Activated CD4-positive, alpha-beta T cell treated with anti-CD3 and anti-CD28 coated beads for 1 hour (primary cell): ENCODE measurements around the gene SH3D19.

Experiments
- DNase-seq: peaks from one replicate; pipeline ENCODE4 v3.0.0-alpha.2; 2020

SH3D19 gene

DNA sequence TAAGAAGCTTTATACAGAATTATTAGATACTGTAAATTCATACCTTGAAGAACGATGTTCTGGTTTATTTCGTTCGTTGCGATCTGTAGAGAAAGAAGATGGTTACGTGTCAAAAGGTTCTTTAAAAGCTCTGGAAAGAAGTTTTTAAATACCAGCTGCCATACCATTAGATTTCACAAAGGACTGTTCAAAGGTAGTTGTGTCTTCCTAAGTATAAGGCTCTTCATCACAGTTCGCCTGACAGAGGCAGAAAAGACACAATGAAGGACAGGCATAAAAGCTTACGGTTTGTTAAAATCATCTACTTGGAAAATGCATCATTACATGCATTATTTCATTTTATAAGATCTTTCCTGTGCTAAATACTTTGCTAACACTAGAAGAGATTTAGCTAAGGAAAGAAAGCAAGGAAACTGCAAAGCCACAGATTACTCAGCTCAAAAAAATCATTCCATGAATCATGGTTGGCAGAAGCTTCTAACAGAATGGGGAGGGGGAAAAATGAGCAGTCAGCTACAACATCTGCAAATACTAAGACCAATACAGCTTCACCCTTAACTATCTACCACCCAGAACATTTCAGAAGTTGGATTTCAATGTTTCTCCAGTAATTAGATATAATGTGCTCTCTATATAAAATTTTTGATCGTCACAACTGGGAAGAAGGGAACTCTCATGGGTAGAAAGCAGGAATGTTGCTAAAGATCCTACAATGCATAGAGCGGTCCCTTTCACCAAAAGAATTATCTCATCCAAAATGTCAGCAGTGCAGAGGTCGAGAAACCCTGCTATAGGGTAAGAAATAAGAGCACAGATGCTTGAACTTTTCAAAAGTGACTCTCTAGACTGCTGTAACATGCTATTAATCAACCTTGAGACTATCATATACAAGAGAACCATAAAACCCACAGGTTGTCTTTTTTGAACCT, 99.1 kb downstream of the SH3D19 start:
- DNase-seq: no peak

DNA sequence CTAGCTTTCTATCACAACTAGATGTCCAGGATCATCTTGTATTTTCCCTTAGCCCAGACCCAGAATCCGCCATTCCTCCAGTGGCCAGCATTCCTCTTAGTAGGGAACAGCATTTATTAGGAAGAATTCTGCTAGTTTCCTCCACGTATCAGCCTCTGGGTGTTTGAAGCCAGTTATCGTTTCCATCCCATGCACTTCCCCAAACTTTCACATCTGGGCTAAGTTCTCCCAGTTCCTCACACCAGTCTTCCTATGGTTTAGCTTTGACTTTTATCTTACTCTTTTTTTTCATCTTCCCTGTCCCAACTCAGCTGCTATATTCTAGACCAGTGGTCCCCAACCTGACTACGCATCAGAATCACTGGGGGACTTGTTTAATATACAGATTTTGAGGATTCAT, 101.9 kb downstream of the SH3D19 start:
- DNase-seq: no peak

DNA sequence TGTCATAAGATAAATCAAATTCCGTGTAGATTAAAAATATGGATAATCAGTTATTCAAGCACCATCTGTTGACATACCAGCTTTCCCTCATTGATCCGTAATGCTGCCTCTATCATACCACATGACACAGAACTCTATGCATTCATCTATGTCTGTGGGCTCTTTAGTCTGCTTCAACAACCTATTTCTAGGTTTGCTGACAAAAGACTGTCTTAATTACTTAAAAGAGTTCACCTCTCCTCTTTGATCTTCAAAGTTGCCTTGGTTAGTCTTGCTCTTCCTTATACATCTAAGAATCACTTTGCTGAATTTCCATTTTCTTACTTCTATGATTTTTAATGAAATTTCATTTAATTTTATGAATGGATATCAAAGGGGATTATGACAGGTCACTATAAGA, 105.5 kb downstream of the SH3D19 start:
- DNase-seq: no peak

DNA sequence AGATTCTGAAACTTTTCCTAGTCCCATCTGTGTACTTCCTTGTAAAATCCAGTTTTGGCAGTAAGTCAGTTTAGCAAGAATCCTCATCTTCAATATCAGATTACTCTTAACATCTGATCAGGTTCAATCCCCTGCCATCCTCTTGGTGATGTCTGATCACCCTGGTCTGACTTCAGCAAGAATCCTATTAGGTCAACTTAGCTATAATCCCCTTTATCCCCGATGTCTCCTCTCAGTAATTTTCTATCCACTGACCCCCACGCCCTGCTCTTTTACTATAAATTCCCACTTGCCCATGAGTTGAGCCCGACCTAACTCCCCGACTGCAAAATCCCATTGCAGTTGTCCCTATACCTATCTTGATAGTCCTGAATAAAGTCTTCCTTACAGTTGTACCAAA, 106.3 kb downstream of the SH3D19 start:
- DNase-seq: no peak

DNA sequence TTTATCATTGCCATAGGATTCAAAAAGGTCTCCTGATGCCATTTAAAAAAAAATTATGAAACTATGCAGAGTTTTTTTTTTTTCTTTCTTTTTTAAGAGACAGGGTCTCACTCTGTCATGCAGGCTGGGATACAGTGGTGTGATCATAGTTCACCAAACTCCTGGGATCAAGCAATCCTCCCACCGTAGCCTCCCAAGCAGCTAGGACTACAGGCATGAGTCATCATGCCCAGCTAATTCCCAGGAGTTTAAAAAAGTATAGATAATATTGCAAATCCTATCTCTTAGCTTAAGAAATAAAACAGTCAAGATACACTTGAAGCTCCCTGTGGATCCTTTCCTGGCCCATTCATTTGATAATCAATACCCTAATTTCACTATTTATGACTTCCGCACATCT, 107.1 kb downstream of the SH3D19 start:
- DNase-seq: no peak

DNA sequence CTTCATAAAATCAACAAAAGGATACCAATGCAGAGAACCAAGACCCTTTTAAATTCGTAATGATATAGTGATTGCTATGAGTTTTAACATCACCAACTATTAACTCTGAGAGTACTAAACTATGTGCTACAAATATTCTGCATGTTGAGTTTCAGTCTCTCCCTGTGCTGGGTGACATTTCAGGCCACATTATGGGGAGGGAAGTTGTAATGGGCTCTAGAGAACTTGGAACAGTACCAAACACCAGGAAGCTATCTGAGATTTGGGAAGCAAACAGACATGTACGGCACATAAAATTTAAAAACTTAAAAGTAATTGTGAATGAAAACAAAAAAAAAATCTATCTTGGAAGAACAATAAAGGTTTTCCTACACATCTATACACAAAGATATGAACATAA, 108.1 kb downstream of the SH3D19 start:
- no peak for DNase-seq

DNA sequence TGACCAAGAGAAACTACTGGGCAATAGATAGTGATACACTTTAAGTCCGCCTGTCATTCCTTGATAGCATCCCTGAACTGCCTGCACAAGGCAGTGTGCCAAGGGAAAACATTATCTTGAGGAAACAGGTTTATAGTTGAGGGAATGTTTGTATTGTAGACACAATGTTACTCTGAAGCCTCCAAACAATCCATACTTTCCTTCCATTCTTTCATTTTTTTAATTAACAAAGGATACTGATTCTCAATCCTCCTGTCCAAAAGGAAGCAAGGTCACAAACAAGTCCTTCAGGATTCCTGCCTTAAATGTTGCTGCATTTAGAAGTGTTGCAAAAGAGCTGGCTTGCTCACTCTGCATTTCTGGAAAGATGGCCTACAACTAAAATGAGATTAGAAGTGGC, 110.1 kb downstream of the SH3D19 start:
- no peak for DNase-seq

DNA sequence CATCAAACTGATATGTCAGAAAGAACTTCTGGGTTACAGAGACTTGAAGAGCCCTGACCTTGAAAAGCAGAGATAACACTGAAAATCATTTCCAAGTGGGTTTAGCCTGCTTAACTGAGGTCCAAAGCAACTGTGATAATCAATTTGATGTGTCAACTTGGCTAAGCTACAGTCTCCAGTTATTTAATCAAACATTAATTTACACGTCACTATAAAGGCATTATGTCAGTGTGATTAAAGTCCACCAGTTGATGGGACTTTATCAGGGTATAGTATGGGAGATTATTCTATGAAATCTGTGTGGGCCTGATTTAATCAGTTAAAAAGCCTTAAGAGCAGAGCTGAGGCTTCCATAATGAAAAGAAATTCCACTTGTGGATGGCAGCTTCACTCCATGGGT, 117.5 kb downstream of the SH3D19 start:
- no peak for DNase-seq

DNA sequence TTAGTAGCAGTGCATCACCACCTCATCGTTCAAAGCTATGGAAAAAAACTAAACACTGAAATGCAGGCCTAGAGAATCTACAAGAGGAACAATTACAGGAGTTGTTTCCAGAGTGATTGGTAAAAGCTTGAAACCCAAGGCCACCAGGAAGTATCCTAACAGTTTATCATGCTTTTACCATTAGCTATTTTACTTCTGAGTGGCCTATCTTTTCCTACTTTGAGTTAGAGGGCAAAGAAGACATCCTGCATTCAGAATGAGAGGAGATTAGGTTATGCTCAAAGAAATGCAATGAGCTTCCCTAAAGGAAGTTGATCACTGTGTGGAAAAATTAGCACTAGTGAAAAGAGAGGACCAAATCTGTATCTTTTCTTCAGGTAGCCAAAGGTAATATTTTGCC, 118.2 kb downstream of the SH3D19 start:
- no peak for DNase-seq

DNA sequence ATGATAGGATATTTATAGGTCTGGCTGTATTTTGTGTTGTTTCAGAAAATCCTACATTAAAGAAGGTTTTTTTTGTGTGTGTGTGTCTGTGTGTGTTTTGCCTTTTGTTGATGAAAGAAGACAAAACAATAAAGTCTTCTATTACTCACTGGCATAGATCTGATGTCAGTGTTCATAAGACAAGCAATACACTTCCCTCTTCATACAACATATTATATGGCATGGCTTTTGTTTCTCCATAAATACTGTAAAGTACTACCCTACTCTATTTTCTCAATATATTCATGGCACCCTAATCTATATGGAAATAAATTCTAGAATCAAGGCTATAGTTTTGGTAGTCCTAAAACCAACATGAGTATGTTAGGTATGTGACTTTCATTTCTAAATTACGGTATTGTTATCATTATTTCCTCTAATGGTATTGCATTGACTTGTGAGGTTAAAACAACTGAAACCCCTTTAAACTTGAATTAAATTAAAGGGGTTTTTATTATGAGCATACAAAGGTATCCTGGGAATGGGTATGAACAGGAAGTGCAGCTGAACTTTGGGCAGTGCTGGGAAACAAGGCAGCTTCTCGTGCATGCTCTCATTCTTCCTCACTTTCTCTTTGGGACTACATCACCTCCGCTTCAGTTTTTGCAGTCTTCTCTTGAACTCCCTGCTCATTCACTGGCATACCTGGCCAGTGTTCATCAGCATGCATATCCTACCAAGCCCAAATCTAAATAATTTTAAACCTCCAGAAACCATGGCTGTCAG, 119.0 kb downstream of the SH3D19 start:
- DNase-seq: no peak

DNA sequence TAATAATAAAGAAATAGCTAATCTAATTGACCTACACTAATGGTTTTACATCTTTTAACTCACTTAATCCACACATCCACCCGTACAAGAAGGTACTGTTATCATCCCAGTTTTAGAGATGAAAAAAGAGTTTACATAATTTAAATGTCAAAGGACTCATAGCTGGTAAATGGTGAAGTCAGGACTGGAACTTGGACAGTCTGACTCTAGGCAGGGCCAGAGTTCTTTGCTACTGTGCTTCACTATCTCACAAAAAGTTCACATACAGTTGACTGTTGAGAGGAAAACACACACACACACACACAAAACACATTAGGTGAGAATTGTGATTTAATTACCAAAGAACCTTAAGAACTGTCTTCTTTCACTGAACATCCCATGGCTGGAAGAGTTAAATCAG, 119.7 kb downstream of the SH3D19 start:
- no peak for DNase-seq

DNA sequence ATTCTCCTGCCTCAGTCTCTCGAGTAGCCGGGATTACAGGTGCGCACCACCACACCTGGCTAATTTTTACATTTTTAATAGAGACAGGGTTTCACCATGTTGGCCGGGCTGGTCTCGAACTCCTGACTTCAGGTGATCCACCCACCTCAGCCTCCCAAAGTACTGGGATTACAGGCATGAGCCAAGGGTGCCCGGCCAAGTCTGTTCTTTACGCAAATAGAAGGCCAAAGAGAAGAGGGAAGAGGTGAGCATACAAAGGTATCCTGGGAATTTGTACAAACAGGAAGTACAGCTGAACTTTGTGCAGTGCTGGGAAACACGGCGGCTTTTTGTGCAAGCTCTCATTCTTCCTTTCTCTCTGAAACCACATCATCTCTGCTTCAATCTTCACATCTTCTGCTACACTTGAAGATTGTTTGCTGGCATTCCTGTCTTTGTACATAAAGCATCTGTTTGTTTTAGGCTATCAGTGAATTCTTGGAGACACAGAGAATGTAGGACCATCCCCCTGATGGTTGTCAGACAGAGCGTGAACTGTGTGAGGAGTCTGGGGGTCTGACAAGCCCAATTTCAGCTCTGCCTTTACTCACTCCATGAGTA, 120.4 kb downstream of the SH3D19 start:
- DNase-seq: no peak

DNA sequence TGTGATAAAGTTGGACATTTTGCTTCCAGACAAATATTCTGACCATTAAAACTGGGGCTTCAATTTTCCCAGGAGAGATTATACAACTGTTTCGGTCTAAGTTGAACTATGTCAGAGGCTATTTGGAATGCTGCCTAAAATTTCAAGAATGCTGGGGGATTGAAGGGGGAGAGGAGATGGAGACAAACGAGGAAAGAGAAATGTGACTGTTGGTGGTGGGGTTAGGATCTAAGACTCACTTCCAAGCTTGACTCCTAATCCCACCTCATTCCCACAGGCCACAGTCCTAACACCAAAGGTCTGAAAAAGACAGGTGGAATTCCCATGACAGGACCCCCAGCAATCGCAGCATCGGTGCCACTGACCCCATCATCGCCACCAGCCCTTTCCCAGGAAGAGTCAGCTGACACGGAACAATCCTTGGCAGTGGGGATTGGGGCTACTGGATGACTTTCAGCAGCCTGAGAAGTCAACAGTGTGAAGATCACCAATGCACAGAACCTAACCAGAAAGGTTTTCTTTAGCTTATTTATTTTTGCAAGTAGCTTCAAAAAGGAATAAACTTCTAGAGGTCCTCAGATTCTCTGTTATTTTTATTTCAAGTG, 122.5 kb downstream of the SH3D19 start:
- DNase-seq: no peak

DNA sequence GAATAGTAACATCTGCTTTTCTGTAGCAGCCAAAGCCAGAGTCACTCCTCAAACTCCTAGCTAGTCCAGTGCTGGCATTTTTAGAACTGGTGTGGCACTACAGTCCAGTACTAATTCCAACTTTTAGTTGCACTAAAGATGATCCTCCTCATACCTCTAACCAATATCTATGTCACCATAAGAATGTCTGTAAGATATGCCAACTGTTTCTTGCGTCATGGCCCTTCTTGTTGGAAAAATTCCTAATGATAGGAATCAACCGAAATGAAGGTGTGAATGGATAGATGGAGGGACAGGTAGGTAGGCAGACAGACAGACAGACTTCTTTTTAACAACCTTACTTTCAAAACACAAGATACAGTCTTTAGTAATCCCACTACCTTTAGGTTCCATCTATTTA, 123.0 kb downstream of the SH3D19 start:
- DNase-seq: no peak

DNA sequence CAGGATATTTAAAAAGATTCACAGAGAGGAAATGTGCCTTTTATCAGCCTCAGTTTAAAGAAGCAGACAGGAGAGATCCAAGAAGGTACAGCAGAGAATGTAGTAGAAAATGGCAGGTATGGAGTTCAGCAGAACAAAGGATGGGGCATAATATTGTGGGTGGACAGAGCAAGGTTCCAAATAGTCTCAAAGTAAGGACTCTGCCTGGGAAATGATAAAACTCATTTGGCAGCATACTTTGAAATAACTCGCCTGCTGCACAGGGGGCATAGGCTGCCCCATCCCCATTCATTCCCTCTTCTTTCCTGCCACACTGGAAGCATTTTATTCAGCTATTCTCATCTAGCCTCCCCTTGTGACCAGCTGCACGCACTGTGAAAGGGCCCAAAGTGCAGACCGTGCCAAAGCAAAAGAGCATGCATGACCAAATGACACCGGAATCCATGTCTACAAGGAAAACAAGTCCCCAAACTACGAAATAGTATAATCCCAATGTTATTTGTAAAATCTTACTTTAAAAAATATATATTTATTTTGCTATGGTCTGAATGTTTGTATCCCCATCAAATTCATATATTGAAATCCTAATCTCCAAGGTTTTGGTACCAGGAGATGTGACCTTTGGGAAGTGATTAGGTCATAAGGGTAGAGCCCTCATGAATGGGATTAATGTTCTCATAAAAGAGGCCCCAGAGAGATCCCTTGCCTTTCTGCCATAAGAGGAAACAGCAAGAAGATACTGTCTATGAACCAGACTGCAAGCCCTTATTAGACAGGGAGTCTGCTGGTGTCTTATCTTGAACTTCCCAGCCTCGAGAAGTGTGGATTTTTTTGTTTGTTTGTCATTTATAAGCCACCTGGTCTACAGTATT, 125.8 kb downstream of the SH3D19 start:
- no peak for DNase-seq

DNA sequence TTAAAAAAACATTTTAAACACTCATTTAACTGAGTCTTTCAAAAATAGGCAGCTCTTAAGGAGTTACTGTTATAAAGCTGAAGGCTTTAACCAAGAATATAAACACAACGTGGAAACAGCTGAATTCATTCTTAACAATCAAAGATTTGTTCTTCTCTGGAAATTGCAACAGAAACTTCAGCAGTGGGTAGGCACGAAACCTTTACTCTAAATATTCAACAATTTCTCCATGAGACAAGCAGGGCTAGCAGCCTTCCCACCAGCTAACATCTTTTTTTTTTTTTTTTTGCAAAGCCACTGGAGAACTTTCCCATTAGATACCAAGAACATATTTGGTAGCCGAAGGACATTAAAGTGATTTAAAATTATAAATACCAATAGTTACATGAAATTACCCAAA, 126.7 kb downstream of the SH3D19 start:
- no peak for DNase-seq

DNA sequence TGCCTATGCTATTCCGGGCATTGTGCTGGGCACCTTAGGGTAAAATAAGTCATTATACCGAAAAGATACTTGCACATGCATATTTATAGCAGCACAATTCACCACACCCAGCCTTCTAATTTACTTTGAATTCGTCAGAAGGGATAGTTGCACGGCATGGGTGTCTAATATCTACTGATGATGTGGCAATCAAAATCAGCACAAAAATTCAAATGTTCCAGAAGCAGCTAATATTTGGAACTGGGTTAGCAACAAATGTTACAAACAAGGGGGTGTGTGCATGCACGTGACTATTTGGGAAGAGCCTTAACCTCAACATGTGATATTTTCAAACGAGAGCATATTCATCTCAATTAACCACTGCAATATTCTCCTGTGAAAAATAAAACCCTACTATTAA, 128.2 kb downstream of the SH3D19 start:
- DNase-seq: no peak

DNA sequence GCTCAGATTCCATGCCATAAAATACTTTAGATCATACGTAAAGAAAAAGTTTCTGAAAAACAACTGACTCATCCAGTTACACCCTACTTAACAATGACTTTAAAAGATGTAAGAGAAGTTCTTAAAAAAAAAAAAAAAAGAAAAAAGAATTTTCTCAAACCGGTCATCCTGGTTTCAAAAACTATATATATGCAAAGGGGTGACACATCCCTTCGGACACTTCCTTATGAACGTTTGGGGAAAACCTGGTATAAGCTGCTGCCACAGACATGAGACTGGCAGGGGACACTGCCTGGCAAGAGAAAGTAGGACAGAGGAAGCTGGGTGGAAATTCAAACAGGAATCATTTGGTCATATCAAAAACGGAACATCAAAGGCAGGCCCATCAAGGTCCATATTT, 129.6 kb downstream of the SH3D19 start:
- DNase-seq: no peak

DNA sequence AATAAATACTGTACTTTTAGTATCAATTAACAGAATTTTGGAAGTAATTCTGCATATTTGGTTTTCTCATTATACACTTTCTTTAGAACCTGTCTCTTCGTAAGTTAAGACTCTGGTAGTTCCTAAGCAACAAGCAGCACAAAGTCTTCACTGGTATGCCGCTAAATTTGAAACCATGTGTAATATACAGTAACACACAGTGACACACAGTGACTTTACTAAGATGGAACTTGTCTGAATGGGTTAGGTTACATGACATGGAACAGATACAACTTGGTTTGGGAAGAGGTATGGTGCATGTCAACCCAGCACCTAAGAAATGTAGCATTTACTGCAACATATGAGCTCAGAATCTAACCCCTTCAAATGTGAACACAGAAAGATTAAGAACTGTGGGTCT, 132.0 kb downstream of the SH3D19 start:
- DNase-seq: no peak

DNA sequence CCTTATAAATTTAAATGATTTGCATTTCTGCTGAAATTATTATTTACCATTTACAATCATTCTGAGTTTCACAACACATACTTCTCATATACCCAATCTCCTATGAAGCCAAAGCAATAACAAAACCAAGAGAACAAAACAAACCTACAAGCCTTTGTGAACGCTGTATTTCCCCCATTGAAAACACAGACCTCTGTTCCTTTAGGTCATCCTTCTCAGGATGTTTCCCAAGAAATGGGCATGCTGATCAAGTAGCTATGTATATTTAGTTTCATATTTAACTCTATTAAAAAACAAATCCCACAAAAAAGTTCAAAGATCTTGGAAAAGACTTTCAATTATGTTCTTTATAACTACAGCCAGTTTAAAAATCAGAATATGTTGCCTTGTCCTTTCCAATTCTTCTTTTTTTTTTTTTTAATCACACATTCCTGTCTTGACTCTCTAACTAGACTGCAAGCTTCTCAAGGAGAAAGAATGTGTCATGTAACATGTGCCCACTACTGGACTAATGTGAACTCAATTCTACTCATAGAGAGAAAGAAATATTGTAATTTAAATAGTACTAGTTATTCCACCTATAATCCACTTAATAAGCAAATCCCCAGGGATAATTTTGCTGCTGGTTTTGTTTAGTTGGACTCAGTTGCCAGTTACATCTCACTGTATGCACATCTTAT, 132.7 kb downstream of the SH3D19 start:
- DNase-seq: no peak

DNA sequence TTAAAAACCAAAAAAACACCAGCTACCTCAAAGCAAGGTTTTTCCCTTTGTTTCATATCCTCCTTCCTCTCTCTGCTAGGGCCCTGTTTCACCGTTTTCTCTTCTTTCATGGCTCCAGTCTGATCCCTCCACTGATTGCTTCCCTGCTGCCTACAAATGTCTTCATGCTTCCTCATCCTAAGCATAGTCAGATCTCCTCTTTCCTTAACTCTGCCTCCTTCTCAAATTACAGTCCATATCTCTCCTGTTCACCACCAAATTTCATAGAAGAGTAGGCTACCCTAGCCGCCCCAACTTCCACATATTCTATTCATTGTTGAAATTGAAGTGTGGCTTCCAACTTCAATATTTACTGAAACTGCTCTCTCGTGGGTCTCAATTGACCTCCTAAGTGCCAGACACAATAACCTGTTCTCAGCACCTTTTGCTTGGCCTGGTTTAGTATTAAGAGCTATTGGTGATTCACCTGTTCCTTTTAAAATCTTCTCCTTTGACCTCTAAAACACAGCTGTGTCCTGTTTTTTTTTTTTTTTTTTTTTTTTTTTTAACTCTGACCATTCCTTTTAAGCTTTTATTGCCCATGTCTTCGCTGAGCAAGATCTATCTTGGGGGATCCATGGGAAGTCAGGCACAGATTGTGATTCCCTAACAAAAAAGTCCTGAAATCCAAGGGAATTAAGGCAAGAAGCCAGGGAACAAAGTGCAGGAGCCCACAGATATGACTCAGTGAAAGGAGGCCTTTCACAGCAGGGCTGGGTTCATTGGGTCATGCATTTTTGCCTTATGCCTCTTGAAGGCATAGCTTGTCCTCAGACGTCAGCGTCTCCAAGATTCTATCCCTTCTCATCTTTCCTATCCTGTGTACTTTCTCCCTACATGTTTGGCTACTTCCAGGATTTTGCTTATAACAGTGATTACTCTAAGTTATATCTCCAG, 140.6 kb downstream of the SH3D19 start:
- no peak for DNase-seq
